Nephron progenitor cell (in vitro differentiated cells): Measurements from ENCODE around the gene ALDOA.
A peak's percentile ranks its signal among the peaks of the same experiment; 100 is the strongest.

Experiments used
- DNase-seq: peaks from one replicate; pipeline ENCODE4 v3.0.0; 2021
- H3K27ac Mint-ChIP-seq: 2 replicates; pipeline ENCODE4 v1.8.0; 2021; ENCODE audit warnings: mild to moderate bottlenecking, moderate library complexity, mixed read lengths
- H3K27me3 Mint-ChIP-seq: 2 replicates; pipeline ENCODE4 v1.8.0; 2021; ENCODE audit warnings: mild to moderate bottlenecking, low read depth, mixed read lengths; ENCODE audit not compliant: poor library complexity
- H3K36me3 Mint-ChIP-seq: 2 replicates; pipeline ENCODE4 v1.8.0; 2021; ENCODE audit warnings: low read depth, mixed read lengths
- H3K4me1 Mint-ChIP-seq: 2 replicates; pipeline ENCODE4 v1.8.0; 2021; ENCODE audit warnings: mixed read lengths
- H3K4me3 Mint-ChIP-seq: 2 replicates; pipeline ENCODE4 v1.8.0; 2021; ENCODE audit warnings: mild to moderate bottlenecking, moderate library complexity, mixed read lengths
- H3K9me3 Mint-ChIP-seq: 2 replicates; pipeline ENCODE4 v1.8.0; 2021; ENCODE audit warnings: mild to moderate bottlenecking, moderate library complexity, mixed read lengths
- CTCF ChIP-seq: fragments of 200-600 bp; sonication (generic); IDR thresholded peaks from 2 replicates; pipeline ENCODE4 v1.5.0; 2021; ENCODE audit warnings: antibody characterized with exemption

ALDOA gene

GRCh38 chr16:30077656-30078055 lies 12.1 kb downstream of the ALDOA start:
- peaks cover 54% of the 10 kb centered on the region for H3K36me3 Mint-ChIP-seq
- H3K27me3 Mint-ChIP-seq = no peaks in the 10 kb centered on the region
- peak overlapping the region; percentile 50 for H3K27ac Mint-ChIP-seq
- no peak for TF ChIP-seq CTCF
- peak overlapping the region; percentile 93 for H3K4me3 Mint-ChIP-seq
- H3K4me1 Mint-ChIP-seq = peaks cover 30% of the 10 kb centered on the region
- DNase-seq = no peak
- no peaks in the 10 kb centered on the region for H3K9me3 Mint-ChIP-seq

GRCh38 chr16:30078744-30079143 lies 13.2 kb downstream of the ALDOA start:
- H3K4me1 Mint-ChIP-seq = peaks cover 30% of the 10 kb centered on the region
- peaks cover 54% of the 10 kb centered on the region for H3K36me3 Mint-ChIP-seq
- no peak for TF ChIP-seq CTCF
- H3K4me3 Mint-ChIP-seq = no peak overlapping the region
- no peak for DNase-seq
- no peaks in the 10 kb centered on the region for H3K9me3 Mint-ChIP-seq
- no peak overlapping the region for H3K27ac Mint-ChIP-seq
- no peaks in the 10 kb centered on the region for H3K27me3 Mint-ChIP-seq

GRCh38 chr16:30079480-30079879 lies 13.9 kb downstream of the ALDOA start:
- Mint-ChIP-seq H3K27ac (no peak overlapping the region), H3K27me3 (no peaks in the 10 kb centered on the region), H3K4me1 (peaks cover 30% of the 10 kb centered on the region), H3K4me3 (no peak overlapping the region), H3K9me3 (no peaks in the 10 kb centered on the region), H3K36me3 (peaks cover 57% of the 10 kb centered on the region)
- TF ChIP-seq CTCF = no peak
- no peak for DNase-seq

- H3K27ac Mint-ChIP-seq = peak overlapping the region; percentile 85
Measured at GRCh38 chr16:30082545-30083090, 17.1 kb downstream of the ALDOA start.

GRCh38 chr16:30083216-30084055 lies 17.9 kb downstream of the ALDOA start:
- no peak for DNase-seq
- no peak overlapping the region for H3K4me3 Mint-ChIP-seq
- no peaks in the 10 kb centered on the region for H3K9me3 Mint-ChIP-seq
- H3K27ac Mint-ChIP-seq = peak overlapping the region; percentile 85
- H3K4me1 Mint-ChIP-seq = peaks cover 17% of the 10 kb centered on the region
- peaks cover 59% of the 10 kb centered on the region for H3K36me3 Mint-ChIP-seq
- peaks cover 3% of the 10 kb centered on the region for H3K27me3 Mint-ChIP-seq
- no peak for TF ChIP-seq CTCF

More at GRCh38 chr16:30082545-30083090, 17.1 kb downstream of the ALDOA start:
- Mint-ChIP-seq H3K36me3 (peaks cover 58% of the 10 kb centered on the region), H3K4me1 (peaks cover 19% of the 10 kb centered on the region), H3K27me3 (peaks cover 3% of the 10 kb centered on the region), H3K9me3 (no peaks in the 10 kb centered on the region), H3K4me3 (no peak overlapping the region)
- no peak for TF ChIP-seq CTCF
- DNase-seq = no peak
